Osteoblast (primary cell): ENCODE results near the gene ITGB4. TPM values are rescaled to one million over a fixed set of nuclear protein-coding genes. Genes with fewer than 3 reads are reported as not detected.

Experiments used
- DNase-seq: peaks from one replicate; pipeline ENCODE4 v3.0.0; 2011; ENCODE audit warnings: low spot score, mixed read lengths; ENCODE audit not compliant: insufficient read length; ENCODE audit errors: missing footprints
- H2AFZ ChIP-seq: 2 replicates; pipeline ENCODE4 v1.6.0; 2011; ENCODE audit warnings: mild to moderate bottlenecking, low read length
- H3K27ac ChIP-seq: 2 replicates; pipeline ENCODE4 v1.5.1; 2011; ENCODE audit warnings: mild to moderate bottlenecking, low read depth, low read length, moderate library complexity
- H3K27me3 ChIP-seq: 2 replicates; pipeline ENCODE4 v1.6.0; 2012; ENCODE audit warnings: mild to moderate bottlenecking, control low read depth, inconsistent platforms, low read length, moderate library complexity; ENCODE audit not compliant: insufficient read depth
- H3K36me3 ChIP-seq: 2 replicates; pipeline ENCODE4 v1.5.1; 2011; ENCODE audit warnings: mild to moderate bottlenecking, low read length, control low read depth, moderate library complexity; ENCODE audit not compliant: insufficient read depth
- H3K4me1 ChIP-seq: 2 replicates; pipeline ENCODE4 v1.5.1; 2011; ENCODE audit warnings: mild to moderate bottlenecking, low read length, control low read depth, moderate library complexity; ENCODE audit not compliant: insufficient read depth
- H3K4me2 ChIP-seq: 2 replicates; pipeline ENCODE4 v1.6.0; 2011; ENCODE audit warnings: mild to moderate bottlenecking, low read length; ENCODE audit not compliant: insufficient read depth
- H3K4me3 ChIP-seq: fragments of 200-600 bp; sonication (generic); 3 replicates; pipeline ENCODE4 v1.5.1; 2012; ENCODE audit warnings: mild to moderate bottlenecking, low read length, inconsistent platforms; ENCODE audit not compliant: insufficient read depth
- H3K79me2 ChIP-seq: 2 replicates; pipeline ENCODE4 v1.6.0; 2012; ENCODE audit warnings: mild to moderate bottlenecking, low read length, control low read depth, inconsistent platforms; ENCODE audit not compliant: insufficient read depth
- H3K9me3 ChIP-seq: 2 replicates; pipeline ENCODE4 v1.5.1; 2011; ENCODE audit warnings: low read depth, low read length, control low read depth
- H4K20me1 ChIP-seq: 2 replicates; pipeline ENCODE4 v1.6.0; 2012; ENCODE audit warnings: mild to moderate bottlenecking, low read length, control low read depth; ENCODE audit not compliant: insufficient read depth
- CTCF ChIP-seq: IDR thresholded peaks from 2 replicates; pipeline ENCODE4 v1.5.1; 2011; ENCODE audit warnings: mild to moderate bottlenecking, low read depth, low read length, moderate library complexity; ENCODE audit errors: extremely low read depth
- total RNA-seq: library from RNA; depleted of rRNA; stranded (reverse); fragments of >200 nt; gene quantifications from 2 replicates; pipeline ENCODE4 v1.2.3, GENCODE V29; 2012

ITGB4 gene
- total RNA-seq, 1 donor = 0.36 TPM

- Histone ChIP-seq H2AFZ (peak overlapping the region; percentile 91), H3K79me2 (peaks cover 37% of the 10 kb centered on the region), H3K36me3 (peaks cover 8% of the 10 kb centered on the region), H3K4me2 (peak overlapping the region; percentile 94), H3K9me3 (no peaks in the 10 kb centered on the region), H3K27me3 (no peaks in the 10 kb centered on the region), H3K4me1 (peaks cover 34% of the 10 kb centered on the region), H3K4me3 (peak overlapping the region; percentile 57), H3K27ac (peak overlapping the region; percentile 100), H4K20me1 (peaks cover 8% of the 10 kb centered on the region)
- TF ChIP-seq CTCF = peak; percentile 83
- peak; percentile 75 for DNase-seq
Observed at GRCh38 chr17:75783069-75783783, 62.0 kb downstream of the ITGB4 start.

GRCh38 chr17:75783803-75784472, 62.7 kb downstream of the ITGB4 start:
- peak overlapping the region; percentile 81 for H2AFZ ChIP-seq
- peaks cover under 1% of the 10 kb centered on the region for H4K20me1 ChIP-seq
- peaks cover 34% of the 10 kb centered on the region for H3K4me1 ChIP-seq
- peak overlapping the region; percentile 76 for H3K4me3 ChIP-seq
- H3K4me2 ChIP-seq = peak overlapping the region; percentile 94
- H3K27ac ChIP-seq = peak overlapping the region; percentile 100
- H3K27me3 ChIP-seq = no peaks in the 10 kb centered on the region
- peaks cover under 1% of the 10 kb centered on the region for H3K36me3 ChIP-seq
- TF ChIP-seq CTCF = no peak
- DNase-seq = peak; percentile 73
- peaks cover 34% of the 10 kb centered on the region for H3K79me2 ChIP-seq
- H3K9me3 ChIP-seq = no peaks in the 10 kb centered on the region

- H4K20me1 ChIP-seq = no peaks in the 10 kb centered on the region
- no peaks in the 10 kb centered on the region for H3K36me3 ChIP-seq
- H3K27ac ChIP-seq = peak within 1 kb of the TSS; percentile 100
- DNase-seq = peak; percentile 98
- TF ChIP-seq CTCF = no peak
- peaks cover 39% of the 10 kb centered on the region for H3K79me2 ChIP-seq
- H3K4me1 ChIP-seq = peaks cover 34% of the 10 kb centered on the region
- H3K9me3 ChIP-seq = no peaks in the 10 kb centered on the region
- peak within 1 kb of the TSS; percentile 81 for H2AFZ ChIP-seq
- H3K27me3 ChIP-seq = no peaks in the 10 kb centered on the region
- H3K4me3 ChIP-seq = peak within 1 kb of the TSS; percentile 76
- peak within 1 kb of the TSS; percentile 94 for H3K4me2 ChIP-seq
Observed at GRCh38 chr17:75784473-75785015, 63.3 kb downstream of the ITGB4 start, which contains the start of gene UNK. TSS of gene UNK (plus strand) at chr17:75784806. CDS start at chr17:75784881, 75 bp downstream.
